NT2/D1 (cell line): ENCODE measurements around the gene STRN.

ENCODE experiments used
- SUZ12 ChIP-seq: IDR thresholded peaks from 2 replicates; pipeline ENCODE4 v1.6.1; 2011; ENCODE audit not compliant: insufficient read length, insufficient read depth; ENCODE audit errors: extremely low read depth
- YY1 ChIP-seq: IDR thresholded peaks from 2 replicates; pipeline ENCODE4 v1.6.1; 2011; ENCODE audit not compliant: insufficient read length, insufficient read depth
- ZNF274 ChIP-seq: IDR thresholded peaks from 2 replicates; pipeline ENCODE4 v1.6.1; 2011; ENCODE audit warnings: mild to moderate bottlenecking, low read depth, low read length

DNA sequence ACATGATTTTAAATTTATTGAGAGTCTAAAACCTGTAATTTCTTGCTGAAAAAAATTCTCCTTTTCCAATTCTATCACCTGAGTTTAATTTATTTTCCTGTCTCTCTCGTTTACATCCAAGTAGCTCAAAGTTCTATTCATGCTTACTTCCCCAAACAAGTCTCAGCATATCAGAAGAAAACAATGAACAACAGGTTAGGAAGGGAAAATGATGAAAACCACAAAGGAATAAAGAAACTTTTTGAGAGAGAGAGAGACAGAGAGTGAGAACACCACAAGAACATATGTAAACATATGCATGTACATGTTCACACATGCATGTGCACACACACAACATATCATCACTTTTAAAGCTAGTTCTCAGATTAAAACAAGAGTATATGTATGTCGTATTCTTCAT is 112.1 kb downstream of the STRN start:
- no peak for TF ChIP-seq SUZ12
- TF ChIP-seq ZNF274, result no peak
- no peak for TF ChIP-seq YY1
